PC-3 (cell line): ENCODE measurements around the gene NUTF2. TPM values are rescaled to one million over a fixed set of nuclear protein-coding genes. Genes with fewer than 3 reads are reported as not detected.
A peak's percentile ranks its signal among the peaks of the same experiment; 100 is the strongest.

Source experiments
- ATAC-seq: fragments of 200-7000 bp; cut with Tn5 transposase; 2 replicates; pipeline ENCODE4 v1.9.1; 2020; ENCODE audit warnings: mild to moderate bottlenecking, moderate library complexity
- BruUV-seq: library from RNA; stranded (reverse); fragments of 400-500 nt; replicated peaks from 2 replicates; lab custom pipeline; 2021; lab: Mats Ljungman, UMichigan
- CTCF ChIA-PET: fragments of 300-600 bp; sonication (Branson Sonifier 250); formaldehyde crosslinking; loops from one replicate; lab custom pipeline; 2022; ENCODE audit warnings: antibody characterized with exemption; lab: Charles Lee
- POLR2A ChIA-PET: fragments of 300-600 bp; sonication (Branson Sonifier 250); formaldehyde crosslinking; loops from one replicate; lab custom pipeline; 2022; ENCODE audit warnings: antibody characterized with exemption; ENCODE audit not compliant: unreplicated experiment; lab: Charles Lee
- DNase-seq: peaks from one replicate; pipeline ENCODE4 v3.0.0-alpha.2; 2015
- H2AFZ ChIP-seq: fragments of 300-600 bp; sonication (generic); 2 replicates; pipeline ENCODE4 v1.6.0; 2016; ENCODE audit warnings: antibody characterized with exemption, low read length
- H3F3A ChIP-seq: fragments of 300-600 bp; sonication (generic); one replicate; pipeline ENCODE4 v1.6.0; 2017; ENCODE audit warnings: antibody characterized with exemption, low read length, control low read depth, mild to moderate bottlenecking; ENCODE audit not compliant: unreplicated experiment
- H3K27ac ChIP-seq: fragments of 300-600 bp; sonication (generic); 2 replicates; pipeline ENCODE4 v1.5.1; 2016; ENCODE audit warnings: mild to moderate bottlenecking, low read length
- H3K27me3 ChIP-seq: fragments of 300-600 bp; sonication (generic); 2 replicates; pipeline ENCODE4 v1.6.1; 2016; ENCODE audit warnings: low read length, mixed read lengths
- H3K36me3 ChIP-seq: fragments of 300-600 bp; sonication (generic); 2 replicates; pipeline ENCODE4 v1.6.1; 2016; ENCODE audit warnings: low read depth, mixed run types, low read length, mixed read lengths
- H3K4me1 ChIP-seq: fragments of 300-600 bp; sonication (generic); 2 replicates; pipeline ENCODE4 v1.5.1; 2016; ENCODE audit warnings: low read length; ENCODE audit not compliant: insufficient read depth
- H3K4me2 ChIP-seq: fragments of 300-600 bp; sonication (generic); 2 replicates; pipeline ENCODE4 v1.6.0; 2016; ENCODE audit warnings: low read length
- H3K4me3 ChIP-seq: fragments of 300-600 bp; sonication (generic); 2 replicates; pipeline ENCODE4 v1.5.1; 2016; ENCODE audit warnings: mild to moderate bottlenecking, low read length, mixed read lengths
- H3K79me2 ChIP-seq: fragments of 300-600 bp; sonication (generic); 2 replicates; pipeline ENCODE4 v1.6.1; 2017; ENCODE audit warnings: low read length, mixed read lengths
- H3K9ac ChIP-seq: fragments of 300-600 bp; sonication (generic); 2 replicates; pipeline ENCODE4 v1.6.0; 2016; ENCODE audit warnings: mild to moderate bottlenecking, low read length
- H3K9me2 ChIP-seq: fragments of 300-600 bp; sonication (generic); replicated peaks from 2 replicates; pipeline ENCODE4 v1.6.1; 2016; ENCODE audit warnings: mixed run types, low read length, mixed read lengths
- H3K9me3 ChIP-seq: fragments of 300-600 bp; sonication (generic); 2 replicates; pipeline ENCODE4 v1.6.1; 2016; ENCODE audit warnings: low read length, mixed read lengths
- H4K20me1 ChIP-seq: fragments of 300-600 bp; sonication (generic); 2 replicates; pipeline ENCODE4 v1.6.1; 2016; ENCODE audit warnings: low read length, mixed read lengths
- CTCF ChIP-seq: fragments of 300-600 bp; sonication (generic); conservative IDR thresholded peaks from 2 replicates; pipeline ENCODE4 v1.5.1; 2017; ENCODE audit warnings: antibody characterized with exemption, low read depth, mild to moderate bottlenecking, low read length
- EZH2 ChIP-seq: fragments of 300-600 bp; sonication (generic); IDR thresholded peaks from one replicate; pipeline ENCODE4 v1.6.1; 2017; ENCODE audit warnings: antibody characterized with exemption, mild to moderate bottlenecking, low read length; ENCODE audit not compliant: unreplicated experiment
- EZH2phosphoT487 ChIP-seq: fragments of 300-600 bp; sonication (generic); IDR thresholded peaks from 2 replicates; pipeline ENCODE4 v1.6.1; 2018; ENCODE audit warnings: mild to moderate bottlenecking, antibody characterized with exemption, low read length, borderline replicate concordance
- intact Hi-C: fragments of 100-400 bp; cut with micrococcal nuclease; formaldehyde crosslinking; loops from 2 replicates; pipeline ENCODE4 v1.9.0; 2023
- total RNA-seq: library from RNA; depleted of rRNA; stranded (reverse); fragments of >200 nt; gene quantifications from 2 replicates; pipeline ENCODE4 v1.2.3, GENCODE V29; 2014

The NUTF2 gene
- total RNA-seq, 1 experiment from 2014 or later, result 167 TPM

- no peaks in the 10 kb centered on the region for H3K27me3 ChIP-seq
- H3K9me3 ChIP-seq, result no peaks in the 10 kb centered on the region
- H3K36me3 ChIP-seq, result no peaks in the 10 kb centered on the region
- CTCF ChIA-PET, result interaction anchor here (0.6 kb wide), 1 partner anchor 15 kb away, joined by 4 read pairs; no protein-coding TSS in a partner anchor
- H3K9me2 ChIP-seq, result no peaks in the 10 kb centered on the region
- peak overlapping the region; percentile 99 for H2AFZ ChIP-seq
- H3F3A ChIP-seq, result no peaks in the 10 kb centered on the region
- no TSS peak for BruUV-seq
- H3K9ac ChIP-seq, result peak overlapping the region; percentile 81
- intact Hi-C loops, result loop anchor here (5.0 kb wide), 1 partner anchor 85 kb away; no protein-coding TSS in a partner anchor
- H3K4me2 ChIP-seq, result peak overlapping the region; percentile 90
- H4K20me1 ChIP-seq, result peaks cover 10% of the 10 kb centered on the region; the same call in 1 of the 2 replicates
- POLR2A ChIA-PET, result no interaction called here
- peaks cover 32% of the 10 kb centered on the region for H3K4me1 ChIP-seq
- ATAC-seq (peak; percentile 21), DNase-seq (peak; percentile 34)
- no peak for TF ChIP-seq EZH2phosphoT487
- peak; percentile 47 for TF ChIP-seq CTCF
- peaks cover 47% of the 10 kb centered on the region for H3K79me2 ChIP-seq
- H3K27ac ChIP-seq, result peak overlapping the region; percentile 83
- peak overlapping the region; percentile 89 for H3K4me3 ChIP-seq
These were observed 4.0 kb upstream of the NUTF2 start for GRCh38 chr16:67842509-67843342.

- H3K36me3 ChIP-seq, result no peaks in the 10 kb centered on the region
- H3K27me3 ChIP-seq, result no peaks in the 10 kb centered on the region
- DNase-seq (peak; percentile 4), ATAC-seq (no peak)
- peak overlapping the region; percentile 81 for H3K9ac ChIP-seq
- 0 out of 2 replicates have a peak overlapping the region, but pooled peaks have one; percentile 99 for H2AFZ ChIP-seq
- H3F3A ChIP-seq, result no peaks in the 10 kb centered on the region
- BruUV-seq, result TSS peak; percentile 12
- POLR2A ChIA-PET, result no interaction called here
- peak overlapping the region; percentile 90 for H3K4me2 ChIP-seq
- H3K9me2 ChIP-seq, result no peaks in the 10 kb centered on the region
- intact Hi-C loops, result loop anchor here (5.0 kb wide), 1 partner anchor 84 kb away; no protein-coding TSS in a partner anchor
- no peak for TF ChIP-seq EZH2
- peak overlapping the region; percentile 89 for H3K4me3 ChIP-seq
- H3K27ac ChIP-seq, result no peak overlapping the region
- H3K9me3 ChIP-seq, result no peaks in the 10 kb centered on the region
- CTCF ChIA-PET, result interaction anchor here (0.6 kb wide), 1 partner anchor 14 kb away, joined by 4 read pairs; no protein-coding TSS in a partner anchor
- peaks cover 53% of the 10 kb centered on the region for H3K79me2 ChIP-seq
- H4K20me1 ChIP-seq, result peaks cover 14% of the 10 kb centered on the region; the same call in 1 of the 2 replicates
- peaks cover 38% of the 10 kb centered on the region for H3K4me1 ChIP-seq
These were observed 3.4 kb upstream of the NUTF2 start for GRCh38 chr16:67843343-67843765.

GRCh38 chr16:67844497-67844896 is 2.2 kb upstream of the NUTF2 start:
- Histone ChIP-seq H3K4me3 (peak overlapping the region; percentile 89), H2AFZ (no peak overlapping the region), H3K9me2 (no peaks in the 10 kb centered on the region), H4K20me1 (peaks cover 14% of the 10 kb centered on the region; the same call in 1 of the 2 replicates), H3K36me3 (no peaks in the 10 kb centered on the region), H3K79me2 (peaks cover 64% of the 10 kb centered on the region), H3F3A (no peaks in the 10 kb centered on the region), H3K4me1 (peaks cover 38% of the 10 kb centered on the region), H3K27me3 (no peaks in the 10 kb centered on the region), H3K9ac (no peak overlapping the region), H3K4me2 (peak overlapping the region; percentile 90), H3K9me3 (no peaks in the 10 kb centered on the region), H3K27ac (no peak overlapping the region)
- no peak for ATAC-seq
- ChIA-PET POLR2A (interaction anchor here (0.6 kb wide), 1 partner anchor 398 kb away, joined by 5 read pairs; no protein-coding TSS in a partner anchor), CTCF (interaction anchor here (0.5 to 1.5 kb wide), 5 partner anchors 28 to 105 kb away, joined by 3 to 6 read pairs (median 5); no protein-coding TSS in a partner anchor)
- TF ChIP-seq CTCF (no peak), EZH2 (no peak), EZH2phosphoT487 (no peak)
- intact Hi-C loops, result loop anchor here (5.0 kb wide), 1 partner anchor 83 kb away; no protein-coding TSS in a partner anchor
- peak; percentile 18 for DNase-seq
- no TSS peak for BruUV-seq
